Stimulated activated CD8-positive, alpha-beta memory T cell treated with anti-CD3 and anti-CD28 coated beads, Interleukin-15, amount 100 ng/mL, for 48 hours (primary cell): ENCODE measurements around the gene FOLR2.

Experiments used
- DNase-seq, 2 donors: peaks; one replicate each; pipeline ENCODE4 v3.0.0-alpha.2; 2020; ENCODE audit warnings: low read depth in 2 of 2

Gene FOLR2

GRCh38 chr11:72229925-72230763 is 13.6 kb downstream of the FOLR2 start:
- DNase-seq, result no peak

GRCh38 chr11:72230764-72231365 is 14.3 kb downstream of the FOLR2 start:
- no peak for DNase-seq

GRCh38 chr11:72231396-72232259 is 15.0 kb downstream of the FOLR2 start:
- DNase-seq, result no peak

- DNase-seq, result no peak
Measured at GRCh38 chr11:72232260-72233055, 15.9 kb downstream of the FOLR2 start.

- no peak for DNase-seq
Measured at GRCh38 chr11:72233056-72233772, 16.6 kb downstream of the FOLR2 start.

- DNase-seq, result no peak
Measured at GRCh38 chr11:72233773-72234513, 17.3 kb downstream of the FOLR2 start.

- DNase-seq, result no peak
Measured at GRCh38 chr11:72234514-72234830, 17.9 kb downstream of the FOLR2 start.

- no peak for DNase-seq
Measured at GRCh38 chr11:72234920-72235319, 18.3 kb downstream of the FOLR2 start.

GRCh38 chr11:72235351-72236057 is 18.9 kb downstream of the FOLR2 start:
- no peak for DNase-seq

- no peak for DNase-seq
Measured at GRCh38 chr11:72236083-72236697, 19.6 kb downstream of the FOLR2 start.

- no peak for DNase-seq
Measured at GRCh38 chr11:72236774-72237111, 20.1 kb downstream of the FOLR2 start.

- no peak for DNase-seq
Measured at GRCh38 chr11:72237112-72237931, 20.7 kb downstream of the FOLR2 start.

- DNase-seq, result no peak
Measured at GRCh38 chr11:72238040-72238450, 21.5 kb downstream of the FOLR2 start.

GRCh38 chr11:72238492-72239312 is 22.1 kb downstream of the FOLR2 start:
- no peak for DNase-seq

GRCh38 chr11:72239313-72239848 is 22.8 kb downstream of the FOLR2 start:
- no peak for DNase-seq

GRCh38 chr11:72239849-72240460 is 23.4 kb downstream of the FOLR2 start:
- DNase-seq, result no peak
